HG03432 (cell line): Measurements from ENCODE around the gene RAB11FIP5.
"Not testable (repeated sequence)": the region's sequence is repeated elsewhere in the genome, so short reads cannot be mapped to it uniquely, and the experiment has no call there.

Experiments
- ATAC-seq: cut with Tn5 transposase; IDR thresholded peaks from one replicate; pipeline ENCODE4 v1.9.1; 2021; ENCODE audit warnings: mild to moderate bottlenecking, moderate library complexity; ENCODE audit not compliant: unreplicated experiment

RAB11FIP5 gene

GRCh38 chr2:73069855-73070642 lies 42.7 kb downstream of the RAB11FIP5 start:
- ATAC-seq, result no peak

- no peak for ATAC-seq
Observed at GRCh38 chr2:73069041-73069854, 43.5 kb downstream of the RAB11FIP5 start.

- no peak for ATAC-seq
Observed at GRCh38 chr2:73068147-73068546, 44.6 kb downstream of the RAB11FIP5 start.

- no peak for ATAC-seq
Observed at GRCh38 chr2:73067043-73067442, 45.7 kb downstream of the RAB11FIP5 start.

- ATAC-seq, result not testable (repeated sequence)
Observed at GRCh38 chr2:73065070-73065469, 47.7 kb downstream of the RAB11FIP5 start.

GRCh38 chr2:73063909-73064875 lies 48.6 kb downstream of the RAB11FIP5 start:
- no peak for ATAC-seq

GRCh38 chr2:73063472-73063871 lies 49.3 kb downstream of the RAB11FIP5 start:
- no peak for ATAC-seq

GRCh38 chr2:73059106-73059505 lies 53.6 kb downstream of the RAB11FIP5 start:
- ATAC-seq, result no peak

- ATAC-seq, result no peak
Observed at GRCh38 chr2:73054980-73055379, 57.8 kb downstream of the RAB11FIP5 start.

- no peak for ATAC-seq
Observed at GRCh38 chr2:73053316-73054114, 59.2 kb downstream of the RAB11FIP5 start.

GRCh38 chr2:73050121-73050545 lies 62.6 kb downstream of the RAB11FIP5 start:
- no peak for ATAC-seq

- no peak for ATAC-seq
Observed at GRCh38 chr2:73043929-73044832, 68.6 kb downstream of the RAB11FIP5 start.

GRCh38 chr2:73043276-73043675 lies 69.5 kb downstream of the RAB11FIP5 start:
- no peak for ATAC-seq

GRCh38 chr2:73037947-73038585 lies 74.7 kb downstream of the RAB11FIP5 start:
- no peak for ATAC-seq

GRCh38 chr2:73036766-73037165 lies 76.0 kb downstream of the RAB11FIP5 start:
- no peak for ATAC-seq

- no peak for ATAC-seq
Observed at GRCh38 chr2:73035899-73036711, 76.6 kb downstream of the RAB11FIP5 start.

GRCh38 chr2:73034661-73035375 lies 77.9 kb downstream of the RAB11FIP5 start:
- no peak for ATAC-seq
